Trophoblast cell (in vitro differentiated cells and primary cell): ENCODE data around the gene AMPH.

Source experiments
- DNase-seq, 2 donors: peaks; one replicate each; pipeline ENCODE4 v3.0.0-alpha.2; 2016
- H2AFZ ChIP-seq: 2 replicates; pipeline ENCODE4 v1.6.1; 2013; ENCODE audit warnings: low read length, moderate library complexity, mild to moderate bottlenecking; ENCODE audit not compliant: insufficient read depth, poor library complexity
- H2AK5ac ChIP-seq: 2 replicates; pipeline ENCODE4 v1.6.1; 2013; ENCODE audit warnings: mild to moderate bottlenecking, low read length
- H2BK120ac ChIP-seq: 2 replicates; pipeline ENCODE4 v1.6.1; 2013; ENCODE audit warnings: low read length, mild to moderate bottlenecking, moderate library complexity; ENCODE audit not compliant: insufficient read depth, poor library complexity
- H2BK12ac ChIP-seq: 2 replicates; pipeline ENCODE4 v1.6.1; 2013; ENCODE audit warnings: mild to moderate bottlenecking, low read length, moderate library complexity
- H2BK5ac ChIP-seq: 2 replicates; pipeline ENCODE4 v1.6.1; 2013; ENCODE audit warnings: low read length, low read depth, moderate library complexity, mild to moderate bottlenecking; ENCODE audit not compliant: poor library complexity
- H3K14ac ChIP-seq: 2 replicates; pipeline ENCODE4 v1.6.1; 2013; ENCODE audit warnings: mild to moderate bottlenecking, low read length
- H3K18ac ChIP-seq: 2 replicates; pipeline ENCODE4 v1.6.1; 2013; ENCODE audit warnings: mild to moderate bottlenecking, low read length
- H3K23ac ChIP-seq: 2 replicates; pipeline ENCODE4 v1.6.1; 2013; ENCODE audit warnings: low read length
- H3K27ac ChIP-seq: 2 replicates; pipeline ENCODE4 v1.5.1; 2013; ENCODE audit warnings: low read depth, mild to moderate bottlenecking, inconsistent platforms, low read length, moderate library complexity
- H3K27me3 ChIP-seq: 2 replicates; pipeline ENCODE4 v1.6.1; 2013; ENCODE audit warnings: inconsistent platforms, mild to moderate bottlenecking, low read length, moderate library complexity; ENCODE audit not compliant: insufficient read depth
- H3K36me3 ChIP-seq, 2 experiments: 1 replicate in 1 of 2; 2 replicates in 1 of 2; pipeline ENCODE4 v1.6.1; 2013; ENCODE audit warnings: low read length in 2 of 2, mild to moderate bottlenecking in 2 of 2, moderate library complexity in 1 of 2; ENCODE audit not compliant: insufficient read depth in 2 of 2, control insufficient read depth in 1 of 2
- H3K4ac ChIP-seq: 2 replicates; pipeline ENCODE4 v1.6.1; 2013; ENCODE audit warnings: low read depth, mild to moderate bottlenecking, low read length, moderate library complexity
- H3K4me1 ChIP-seq, 2 experiments: 1 replicate in 1 of 2; 2 replicates in 1 of 2; pipeline ENCODE4 v1.6.1; 2013; ENCODE audit warnings: low read length in 2 of 2, mild to moderate bottlenecking in 2 of 2, moderate library complexity in 1 of 2; ENCODE audit not compliant: insufficient read depth in 2 of 2, control insufficient read depth in 1 of 2
- H3K4me2 ChIP-seq: 2 replicates; pipeline ENCODE4 v1.6.1; 2013; ENCODE audit warnings: inconsistent platforms, mild to moderate bottlenecking, low read length, moderate library complexity
- H3K4me3 ChIP-seq: 2 replicates; pipeline ENCODE4 v1.5.1; 2013; ENCODE audit warnings: mild to moderate bottlenecking, low read depth, low read length, inconsistent platforms
- H3K79me1 ChIP-seq: one replicate; pipeline ENCODE4 v1.6.1; 2013; ENCODE audit warnings: low read length
- H3K79me2 ChIP-seq: 2 replicates; pipeline ENCODE4 v1.6.1; 2013; ENCODE audit warnings: low read length, mild to moderate bottlenecking; ENCODE audit not compliant: control insufficient read depth, insufficient read depth, poor library complexity
- H3K9ac ChIP-seq: 2 replicates; pipeline ENCODE4 v1.6.1; 2013; ENCODE audit warnings: mild to moderate bottlenecking, low read length
- H3K9me3 ChIP-seq: 2 replicates; pipeline ENCODE4 v1.6.1; 2013; ENCODE audit warnings: low read depth, mild to moderate bottlenecking, control low read depth, inconsistent platforms, low read length; ENCODE audit not compliant: insufficient read depth
- H4K12ac ChIP-seq: 2 replicates; pipeline ENCODE4 v1.6.1; 2013; ENCODE audit warnings: low read depth, mild to moderate bottlenecking, low read length, moderate library complexity
- H4K8ac ChIP-seq: 2 replicates; pipeline ENCODE4 v1.6.1; 2013; ENCODE audit warnings: low read depth, mild to moderate bottlenecking, low read length, moderate library complexity
- H4K91ac ChIP-seq: one replicate; pipeline ENCODE4 v1.6.1; 2013; ENCODE audit warnings: low read depth, mild to moderate bottlenecking, low read length, moderate library complexity
- WGBS: extraction: QIAGEN DNeasy Blood & Tissue Kit; methylation state at CpG from one replicate; pipeline ENCODE4 v1.1.7; 2013; ENCODE audit warnings: missing lambda C conversion rate; ENCODE audit not compliant: insufficient read length, insufficient coverage; ENCODE audit errors: extremely low coverage; 5-methylcytosine and 5-hydroxymethylcytosine counted together

Gene AMPH

DNA sequence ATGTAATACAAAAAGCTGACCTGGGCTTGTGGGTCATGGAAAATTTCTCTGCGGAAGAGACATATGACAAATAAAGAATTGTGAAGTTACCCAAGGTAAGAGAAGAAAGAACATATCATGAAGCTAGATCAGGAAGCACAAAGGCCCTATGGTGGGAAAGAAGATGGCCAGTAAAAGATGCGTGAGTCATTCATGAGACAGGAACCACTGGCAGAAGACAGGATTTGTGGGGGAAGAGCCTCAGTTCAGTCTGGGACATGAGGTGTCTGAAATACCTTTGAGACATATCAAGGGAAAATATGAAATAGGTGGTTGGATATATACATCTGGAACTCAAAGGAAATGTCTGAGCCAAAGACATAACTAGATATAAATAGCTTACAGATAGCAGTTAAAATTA, 27.7 kb upstream of the AMPH start:
- Histone ChIP-seq H3K23ac (no peak overlapping the region), H3K4me2 (no peak overlapping the region), H3K27me3 (no peaks in the 10 kb centered on the region), H4K8ac (no peak overlapping the region), H3K79me1 (no peaks in the 10 kb centered on the region), H3K18ac (no peak overlapping the region), H3K36me3 (no peaks in the 10 kb centered on the region), H3K79me2 (no peaks in the 10 kb centered on the region), H3K27ac (no peak overlapping the region), H3K4me1 (no peaks in the 10 kb centered on the region), H4K91ac (no peak overlapping the region), H3K4ac (no peak overlapping the region), H3K9me3 (peaks cover 2% of the 10 kb centered on the region), H2BK5ac (no peak overlapping the region), H3K4me3 (no peak overlapping the region), H3K14ac (no peak overlapping the region), H3K9ac (no peak overlapping the region), H2BK120ac (no peak overlapping the region), H4K12ac (no peak overlapping the region), H2BK12ac (no peak overlapping the region), H2AK5ac (no peak overlapping the region), H2AFZ (no peak overlapping the region)
- DNase-seq, result no peak
- WGBS, result no CpG with 5 or more reads among the region's 2 CpGs

DNA sequence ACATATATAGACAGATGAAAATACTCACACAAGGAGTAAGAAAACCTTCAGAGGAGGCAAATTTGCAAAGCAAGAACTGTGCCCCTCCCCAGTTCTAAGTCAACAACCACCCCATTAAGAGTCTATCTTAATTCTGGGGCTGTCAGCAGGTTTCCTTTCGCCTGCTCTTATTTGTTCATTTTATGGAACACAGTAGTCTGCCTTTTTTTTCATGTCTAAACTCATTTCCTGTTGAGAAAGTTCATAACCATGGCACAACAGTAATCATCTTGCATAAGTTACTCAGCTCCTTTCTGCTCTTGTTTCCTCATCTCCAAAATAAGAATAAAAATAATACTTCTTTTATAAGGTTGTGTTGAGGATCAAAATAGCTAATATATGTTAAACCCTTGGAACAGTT, 25.8 kb upstream of the AMPH start:
- Histone ChIP-seq H4K8ac (no peak overlapping the region), H2BK120ac (no peak overlapping the region), H3K79me2 (no peaks in the 10 kb centered on the region), H3K36me3 (no peaks in the 10 kb centered on the region), H3K14ac (no peak overlapping the region), H3K27me3 (no peaks in the 10 kb centered on the region), H3K79me1 (no peaks in the 10 kb centered on the region), H3K4ac (no peak overlapping the region), H2BK12ac (no peak overlapping the region), H3K9ac (no peak overlapping the region), H2AFZ (no peak overlapping the region), H3K4me2 (no peak overlapping the region), H3K23ac (no peak overlapping the region), H3K9me3 (peaks cover 2% of the 10 kb centered on the region), H3K27ac (no peak overlapping the region), H3K4me3 (no peak overlapping the region), H2BK5ac (no peak overlapping the region), H4K91ac (no peak overlapping the region), H2AK5ac (no peak overlapping the region), H3K18ac (no peak overlapping the region), H3K4me1 (no peaks in the 10 kb centered on the region), H4K12ac (no peak overlapping the region)
- DNase-seq, result no peak
- no CpG with 5 or more reads among the region's 1 CpG for WGBS

DNA sequence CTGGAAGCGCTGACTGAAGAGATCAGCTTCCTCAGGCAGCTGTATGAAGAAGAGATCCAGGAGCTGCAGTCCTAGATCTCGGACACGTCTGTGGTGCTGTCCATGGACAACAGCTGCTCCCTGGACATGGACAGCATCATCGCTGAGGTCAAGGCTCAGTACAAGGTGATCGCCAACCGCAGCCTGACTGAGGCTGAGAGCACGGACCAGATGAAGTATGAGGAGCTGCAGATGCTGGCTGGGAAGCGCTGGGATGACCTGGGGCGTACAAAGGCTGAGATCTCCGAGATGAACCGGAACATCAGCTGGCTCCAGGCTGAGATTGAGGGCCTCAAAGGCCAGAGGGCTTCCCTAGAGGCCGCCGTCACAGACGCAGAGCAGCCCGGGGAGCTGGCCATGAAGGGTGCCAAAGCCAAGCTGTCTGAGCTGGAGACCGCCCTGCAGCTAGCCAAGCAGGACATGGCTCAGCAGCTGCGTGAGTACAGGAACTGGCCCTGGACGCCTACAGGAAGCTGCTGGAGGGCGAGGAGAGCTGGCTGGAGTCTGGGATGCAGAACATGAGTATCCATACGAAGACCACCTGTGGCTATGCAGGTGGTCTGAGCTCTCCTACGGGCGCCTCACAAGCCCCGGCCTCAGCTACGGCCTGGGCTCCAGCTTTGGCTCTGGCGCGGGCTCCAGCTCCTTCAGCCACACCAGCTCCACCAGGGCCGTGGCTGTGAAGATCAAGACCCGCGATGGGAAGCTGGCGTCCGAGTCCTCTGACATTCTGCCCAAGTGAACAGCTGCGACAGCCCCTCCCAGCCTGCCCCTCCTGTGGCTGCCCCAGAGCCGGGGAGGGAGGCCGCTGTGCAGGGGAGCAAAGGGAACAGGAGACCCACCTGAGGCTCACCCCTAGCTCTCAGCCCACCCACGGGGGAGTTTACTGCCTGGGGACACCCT, 24.9 kb upstream of the AMPH start:
- H2AFZ ChIP-seq, result no peak overlapping the region
- H4K8ac ChIP-seq, result no peak overlapping the region
- peak overlapping the region; percentile 51 for H4K12ac ChIP-seq
- H3K27me3 ChIP-seq, result no peaks in the 10 kb centered on the region
- H3K4me3 ChIP-seq, result no peak overlapping the region
- H3K79me1 ChIP-seq, result no peaks in the 10 kb centered on the region
- no peak overlapping the region for H3K4ac ChIP-seq
- no peak overlapping the region for H3K4me2 ChIP-seq
- no peak overlapping the region for H4K91ac ChIP-seq
- no peak overlapping the region for H3K14ac ChIP-seq
- no peak overlapping the region for H3K9ac ChIP-seq
- no peak overlapping the region for H2BK120ac ChIP-seq
- no CpG with 5 or more reads among the region's 35 CpGs for WGBS
- H3K9me3 ChIP-seq, result peaks cover 2% of the 10 kb centered on the region
- no peak overlapping the region for H2BK5ac ChIP-seq
- no peak overlapping the region for H3K23ac ChIP-seq
- DNase-seq, result no peak
- no peaks in the 10 kb centered on the region for H3K79me2 ChIP-seq
- no peak overlapping the region for H3K18ac ChIP-seq
- no peak overlapping the region for H2BK12ac ChIP-seq
- H2AK5ac ChIP-seq, result no peak overlapping the region
- no peaks in the 10 kb centered on the region for H3K4me1 ChIP-seq
- H3K36me3 ChIP-seq, result no peaks in the 10 kb centered on the region
- H3K27ac ChIP-seq, result no peak overlapping the region

DNA sequence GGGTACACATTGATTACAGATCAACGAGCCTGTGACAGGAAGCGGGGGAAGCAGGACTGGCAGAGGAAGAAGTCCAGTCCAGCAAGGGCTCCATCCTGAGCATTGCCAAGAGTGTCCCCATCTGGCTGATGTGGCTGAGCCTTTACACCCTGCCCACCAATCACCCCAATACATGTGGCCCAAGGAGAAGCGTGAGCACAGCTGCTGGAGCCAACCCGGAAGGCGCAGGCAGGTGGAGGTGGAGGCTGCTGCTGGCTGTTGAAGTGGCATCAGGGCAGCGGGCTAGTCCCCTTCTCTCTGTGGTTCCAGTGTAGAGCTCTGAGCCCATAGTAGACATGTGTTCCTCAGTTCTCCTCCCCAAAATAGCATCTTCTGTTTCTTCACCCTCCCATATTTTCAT, 6.8 kb upstream of the AMPH start:
- no CpG with 5 or more reads among the region's 6 CpGs for WGBS
- Histone ChIP-seq H4K12ac (no peak overlapping the region), H4K91ac (no peak overlapping the region), H4K8ac (no peak overlapping the region), H3K23ac (no peak overlapping the region), H3K9ac (no peak overlapping the region), H3K79me2 (no peaks in the 10 kb centered on the region), H2BK120ac (no peak overlapping the region), H2BK12ac (no peak overlapping the region), H2AFZ (no peak overlapping the region), H3K79me1 (no peaks in the 10 kb centered on the region), H3K4me3 (peak overlapping the region; percentile 50), H2AK5ac (no peak overlapping the region), H3K36me3 (no peaks in the 10 kb centered on the region), H3K4me1 (no peaks in the 10 kb centered on the region), H3K27ac (no peak overlapping the region), H3K4ac (no peak overlapping the region), H2BK5ac (no peak overlapping the region), H3K4me2 (no peak overlapping the region), H3K9me3 (peaks cover 2% of the 10 kb centered on the region), H3K27me3 (no peaks in the 10 kb centered on the region), H3K14ac (no peak overlapping the region), H3K18ac (no peak overlapping the region)
- no peak for DNase-seq
